ENCODE measurements around the gene RABEP1.

The RABEP1 gene

DNA sequence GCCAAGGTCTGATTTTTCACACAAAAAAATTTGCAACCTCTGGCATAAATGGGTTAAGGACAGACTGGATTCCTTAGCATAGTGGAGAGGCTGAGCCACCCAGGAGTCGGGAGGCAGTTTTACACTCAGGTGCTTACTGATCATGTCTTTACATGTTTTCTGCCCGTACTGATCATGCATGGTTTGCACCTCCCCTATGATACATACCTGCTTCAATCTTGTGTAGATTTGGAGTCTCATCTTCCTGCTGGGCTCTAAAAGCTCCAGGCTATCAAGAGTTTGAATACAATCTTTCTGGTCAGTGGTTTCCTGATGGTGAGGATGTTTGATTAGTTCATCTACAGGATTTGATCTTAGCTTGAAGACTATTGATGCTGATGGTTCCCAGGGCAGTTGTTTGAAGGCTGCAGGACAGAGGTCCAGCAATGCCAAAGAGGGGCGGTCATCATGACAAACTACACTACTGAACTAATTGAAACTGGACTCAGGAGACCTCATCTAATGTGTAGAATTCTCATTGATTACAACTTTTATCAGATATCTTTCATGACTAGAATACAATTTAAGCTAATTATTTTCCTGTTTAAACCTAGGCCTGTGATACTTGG is 150.0 kb downstream of the RABEP1 start:
- H3K4me3 ChIP-seq (ENCODE audit: low read depth, low read length): no peak overlapping the region
- TF ChIP-seq, protein P1, sequence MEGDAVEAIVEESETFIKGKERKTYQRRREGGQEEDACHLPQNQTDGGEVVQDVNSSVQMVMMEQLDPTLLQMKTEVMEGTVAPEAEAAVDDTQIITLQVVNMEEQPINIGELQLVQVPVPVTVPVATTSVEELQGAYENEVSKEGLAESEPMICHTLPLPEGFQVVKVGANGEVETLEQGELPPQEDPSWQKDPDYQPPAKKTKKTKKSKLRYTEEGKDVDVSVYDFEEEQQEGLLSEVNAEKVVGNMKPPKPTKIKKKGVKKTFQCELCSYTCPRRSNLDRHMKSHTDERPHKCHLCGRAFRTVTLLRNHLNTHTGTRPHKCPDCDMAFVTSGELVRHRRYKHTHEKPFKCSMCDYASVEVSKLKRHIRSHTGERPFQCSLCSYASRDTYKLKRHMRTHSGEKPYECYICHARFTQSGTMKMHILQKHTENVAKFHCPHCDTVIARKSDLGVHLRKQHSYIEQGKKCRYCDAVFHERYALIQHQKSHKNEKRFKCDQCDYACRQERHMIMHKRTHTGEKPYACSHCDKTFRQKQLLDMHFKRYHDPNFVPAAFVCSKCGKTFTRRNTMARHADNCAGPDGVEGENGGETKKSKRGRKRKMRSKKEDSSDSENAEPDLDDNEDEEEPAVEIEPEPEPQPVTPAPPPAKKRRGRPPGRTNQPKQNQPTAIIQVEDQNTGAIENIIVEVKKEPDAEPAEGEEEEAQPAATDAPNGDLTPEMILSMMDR (IDR thresholded peaks at IDR 0.05; ENCODE audit: borderline replicate concordance, insufficient read depth, low read depth, low read length): no peak

DNA sequence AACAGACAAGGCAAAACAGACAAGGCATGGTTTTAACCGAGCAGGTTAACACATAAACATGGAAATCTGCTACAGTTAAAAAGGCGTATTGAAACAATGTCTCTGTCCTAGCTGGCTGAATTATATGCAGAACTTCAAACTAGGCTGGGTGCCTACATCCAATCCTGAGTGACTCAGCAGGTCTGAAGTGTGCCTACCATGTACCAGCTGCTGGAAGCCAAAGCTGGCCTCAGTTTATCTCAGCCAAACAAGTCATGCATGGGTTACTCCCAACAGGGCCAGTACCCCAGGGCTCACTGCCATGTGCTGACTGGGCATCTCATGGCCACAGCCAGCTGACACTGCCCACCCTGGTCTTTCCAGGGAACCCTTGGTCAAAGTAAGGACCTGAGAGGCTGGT is 152.9 kb downstream of the RABEP1 start:
- H3K4me3 ChIP-seq (ENCODE audit: low read depth, low read length): no peak overlapping the region
- TF ChIP-seq, protein P1 (IDR thresholded peaks at IDR 0.05; ENCODE audit: borderline replicate concordance, insufficient read depth, low read depth, low read length): no peak
